KMS-11 (cell line): Measurements from ENCODE around the gene AVPR2.

Experiments used
- H2AFZ ChIP-seq: fragments of 200-600 bp; sonication (generic); 2 replicates; pipeline ENCODE4 v1.6.1; 2016; ENCODE audit warnings: antibody characterized with exemption, mixed run types, low read depth
- H3K27ac ChIP-seq: fragments of 200-600 bp; sonication (generic); 2 replicates; pipeline ENCODE4 v1.6.1; 2016; ENCODE audit warnings: mild to moderate bottlenecking, mixed run types
- H3K27me3 ChIP-seq: fragments of 200-600 bp; sonication (generic); 2 replicates; pipeline ENCODE4 v1.6.1; 2017; ENCODE audit warnings: mild to moderate bottlenecking, low read depth, mixed run types, moderate library complexity; ENCODE audit not compliant: insufficient read depth
- H3K36me3 ChIP-seq: fragments of 200-600 bp; sonication (generic); 2 replicates; pipeline ENCODE4 v1.6.1; 2017; ENCODE audit warnings: mild to moderate bottlenecking, mixed run types; ENCODE audit not compliant: insufficient read depth
- H3K4me1 ChIP-seq: fragments of 200-600 bp; sonication (generic); 2 replicates; pipeline ENCODE4 v1.6.1; 2016; ENCODE audit warnings: mild to moderate bottlenecking, low read depth, mixed run types; ENCODE audit not compliant: poor library complexity, severe bottlenecking
- H3K4me2 ChIP-seq: fragments of 200-600 bp; sonication (generic); 2 replicates; pipeline ENCODE4 v1.7.0; 2016; ENCODE audit warnings: mild to moderate bottlenecking, mixed run types
- H3K4me3 ChIP-seq: fragments of 200-600 bp; sonication (generic); IDR thresholded peaks from 2 replicates; pipeline ENCODE4 v1.6.1; 2017; ENCODE audit warnings: low read depth, low read length, mixed read lengths; ENCODE audit not compliant: insufficient read depth
- H3K79me2 ChIP-seq: fragments of 200-600 bp; sonication (generic); 2 replicates; pipeline ENCODE4 v1.6.1; 2016; ENCODE audit warnings: low read depth, mixed run types; ENCODE audit not compliant: insufficient read depth
- H3K9ac ChIP-seq: fragments of 200-600 bp; sonication (generic); 2 replicates; pipeline ENCODE4 v1.6.1; 2016; ENCODE audit warnings: mild to moderate bottlenecking, mixed run types
- H4K20me1 ChIP-seq: fragments of 200-600 bp; sonication (generic); 2 replicates; pipeline ENCODE4 v1.6.1; 2016; ENCODE audit warnings: mild to moderate bottlenecking, mixed run types; ENCODE audit not compliant: insufficient read depth
- TF ChIP-seq, protein P1 (sequence below): fragments of 200-600 bp; sonication (generic); conservative IDR thresholded peaks from 2 replicates; pipeline ENCODE4 v1.6.1; 2017; ENCODE audit warnings: low read depth, mild to moderate bottlenecking, antibody characterized with exemption, low read length, moderate library complexity, mixed read lengths

The AVPR2 gene

DNA sequence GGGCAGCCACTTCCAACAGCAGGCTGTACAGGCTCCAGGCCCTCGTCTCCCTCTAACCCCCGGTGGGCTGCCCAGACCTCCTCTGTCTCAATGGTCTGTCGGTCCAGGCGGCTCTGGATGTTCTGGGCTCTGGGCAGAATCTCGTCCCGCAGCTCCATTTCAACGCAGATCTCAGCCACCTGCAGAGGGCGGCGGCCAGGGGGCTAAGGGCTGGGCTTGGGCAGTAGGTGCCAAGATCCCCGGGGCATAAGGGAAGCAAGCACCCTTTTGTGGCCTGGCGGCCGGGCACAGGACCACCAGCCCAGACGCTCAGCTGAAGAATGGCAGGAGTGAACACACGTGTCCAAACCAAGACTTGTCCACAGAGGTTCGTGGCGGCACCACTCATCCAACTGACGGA is 9.2 kb downstream of the AVPR2 start:
- Histone ChIP-seq H3K36me3 (no peaks in the 10 kb centered on the region), H3K4me1 (no peaks in the 10 kb centered on the region), H2AFZ (no peak overlapping the region), H3K27me3 (no peaks in the 10 kb centered on the region), H3K4me2 (no peak overlapping the region), H3K79me2 (no peaks in the 10 kb centered on the region; the same call in 1 of the 2 replicates), H3K27ac (no peak overlapping the region), H4K20me1 (no peaks in the 10 kb centered on the region), H3K4me3 (no peak overlapping the region), H3K9ac (no peak overlapping the region)
- TF ChIP-seq, protein P1, sequence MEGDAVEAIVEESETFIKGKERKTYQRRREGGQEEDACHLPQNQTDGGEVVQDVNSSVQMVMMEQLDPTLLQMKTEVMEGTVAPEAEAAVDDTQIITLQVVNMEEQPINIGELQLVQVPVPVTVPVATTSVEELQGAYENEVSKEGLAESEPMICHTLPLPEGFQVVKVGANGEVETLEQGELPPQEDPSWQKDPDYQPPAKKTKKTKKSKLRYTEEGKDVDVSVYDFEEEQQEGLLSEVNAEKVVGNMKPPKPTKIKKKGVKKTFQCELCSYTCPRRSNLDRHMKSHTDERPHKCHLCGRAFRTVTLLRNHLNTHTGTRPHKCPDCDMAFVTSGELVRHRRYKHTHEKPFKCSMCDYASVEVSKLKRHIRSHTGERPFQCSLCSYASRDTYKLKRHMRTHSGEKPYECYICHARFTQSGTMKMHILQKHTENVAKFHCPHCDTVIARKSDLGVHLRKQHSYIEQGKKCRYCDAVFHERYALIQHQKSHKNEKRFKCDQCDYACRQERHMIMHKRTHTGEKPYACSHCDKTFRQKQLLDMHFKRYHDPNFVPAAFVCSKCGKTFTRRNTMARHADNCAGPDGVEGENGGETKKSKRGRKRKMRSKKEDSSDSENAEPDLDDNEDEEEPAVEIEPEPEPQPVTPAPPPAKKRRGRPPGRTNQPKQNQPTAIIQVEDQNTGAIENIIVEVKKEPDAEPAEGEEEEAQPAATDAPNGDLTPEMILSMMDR = no peak

DNA sequence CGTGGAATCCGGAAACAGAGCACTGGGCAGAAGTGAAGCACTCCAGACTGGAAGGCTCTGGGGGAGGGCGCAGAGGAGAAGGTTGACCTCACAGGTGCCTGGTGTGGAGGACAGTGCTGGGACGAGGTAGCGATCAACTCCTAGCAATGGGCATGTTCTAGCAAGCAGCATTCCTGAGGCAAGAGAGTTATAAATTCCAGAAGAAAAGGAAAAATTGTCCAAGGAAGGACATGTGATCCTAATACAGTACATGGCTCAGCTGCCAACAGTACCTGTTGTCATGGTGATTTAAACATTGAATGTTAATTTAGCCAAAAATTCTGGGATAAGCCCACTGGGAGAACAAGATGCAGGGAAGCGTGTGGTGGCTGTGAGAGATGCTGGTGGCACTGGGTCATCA is 13.4 kb downstream of the AVPR2 start:
- Histone ChIP-seq H3K4me3 (no peak overlapping the region), H3K27ac (no peak overlapping the region), H3K36me3 (no peaks in the 10 kb centered on the region), H4K20me1 (no peaks in the 10 kb centered on the region), H3K27me3 (no peaks in the 10 kb centered on the region), H3K4me2 (no peak overlapping the region), H3K9ac (no peak overlapping the region), H3K4me1 (no peaks in the 10 kb centered on the region), H2AFZ (no peak overlapping the region), H3K79me2 (peaks cover 13% of the 10 kb centered on the region; the same call in 1 of the 2 replicates)
- TF ChIP-seq, protein P1 = no peak

DNA sequence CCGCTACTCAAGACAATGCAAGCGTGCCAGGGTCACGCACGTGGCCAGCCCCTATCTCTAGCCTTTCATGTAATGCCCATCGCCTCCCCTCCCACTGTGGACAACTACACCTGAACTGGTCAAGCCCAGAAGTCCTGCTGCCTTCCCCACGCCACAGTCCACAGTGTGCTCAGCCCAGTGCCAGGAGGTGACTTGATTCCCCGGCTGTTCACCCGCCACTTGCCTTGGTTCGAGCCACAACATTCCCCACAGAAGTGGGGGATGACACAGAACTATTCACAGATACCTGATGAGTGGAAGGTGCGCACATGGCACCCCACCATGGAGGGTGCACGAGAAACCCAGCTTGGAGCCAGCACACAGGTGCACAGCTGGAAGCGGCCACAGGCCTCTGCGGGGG is 14.8 kb downstream of the AVPR2 start:
- H3K27ac ChIP-seq = no peak overlapping the region
- H3K4me2 ChIP-seq = no peak overlapping the region
- H3K36me3 ChIP-seq = no peaks in the 10 kb centered on the region
- no peak overlapping the region for H3K9ac ChIP-seq
- no peaks in the 10 kb centered on the region for H3K27me3 ChIP-seq
- H3K4me1 ChIP-seq = peaks cover 11% of the 10 kb centered on the region
- peaks cover 27% of the 10 kb centered on the region for H3K79me2 ChIP-seq
- H4K20me1 ChIP-seq = no peaks in the 10 kb centered on the region
- no peak overlapping the region for H2AFZ ChIP-seq
- no peak overlapping the region for H3K4me3 ChIP-seq
- TF ChIP-seq, protein P1 = no peak

DNA sequence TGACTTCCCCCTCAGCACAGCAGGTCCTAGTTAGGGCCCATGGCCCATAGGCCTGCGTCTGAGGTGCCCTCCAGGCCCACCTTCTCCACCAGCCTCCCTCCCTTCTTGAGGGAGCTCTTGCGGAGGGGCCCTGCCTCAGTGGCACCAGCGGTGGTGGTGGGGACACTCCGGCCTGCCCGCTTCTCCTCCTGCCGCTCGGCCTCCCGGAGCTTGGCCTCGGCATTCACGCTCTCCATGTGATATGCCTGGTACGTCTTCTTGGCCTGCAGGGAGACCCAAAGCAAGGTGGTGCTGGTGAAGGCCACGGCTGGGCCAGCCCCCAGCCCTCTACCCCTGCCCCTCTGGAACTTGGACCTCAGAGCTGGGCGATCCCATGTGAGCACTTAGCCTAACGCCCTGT is 16.1 kb downstream of the AVPR2 start:
- H3K27ac ChIP-seq = no peak overlapping the region
- H3K79me2 ChIP-seq = peaks cover 40% of the 10 kb centered on the region
- H3K4me3 ChIP-seq = no peak overlapping the region
- H3K9ac ChIP-seq = no peak overlapping the region
- H4K20me1 ChIP-seq = no peaks in the 10 kb centered on the region
- H3K4me1 ChIP-seq = peaks cover 12% of the 10 kb centered on the region
- H3K27me3 ChIP-seq = no peaks in the 10 kb centered on the region
- no peaks in the 10 kb centered on the region for H3K36me3 ChIP-seq
- TF ChIP-seq, protein P1 = no peak
- no peak overlapping the region for H3K4me2 ChIP-seq
- H2AFZ ChIP-seq = no peak overlapping the region
